Measurements from ENCODE around the gene MYO5C.

GRCh38 chr15:52343831-52344230 is 48.2 kb upstream of the MYO5C start:
- no peak for TF ChIP-seq CTCF (IDR thresholded peaks at IDR 0.05 in 2 of 3, conservative IDR thresholded peaks at IDR 0.05 in 1 of 3; ENCODE audit: control insufficient read depth in 2 of 3, extremely low read depth in 1 of 3, insufficient read depth in 1 of 3, low read depth in 3 of 3, low read length in 3 of 3)
- TF ChIP-seq HCFC1 (IDR thresholded peaks at IDR 0.05; ENCODE audit: low read length) = no peak
- no peak for TF ChIP-seq USF2 (IDR thresholded peaks at IDR 0.05; ENCODE audit: borderline replicate concordance, low read depth, low read length)
- no peak for TF ChIP-seq RELB (IDR thresholded peaks at IDR 0.05; ENCODE audit: low read depth)
- TF ChIP-seq RFX5 (IDR thresholded peaks at IDR 0.05; ENCODE audit: low read depth, low read length) = no peak

Measured in GM12878 (cell line).